GM12891 (cell line): ENCODE measurements around the gene RALGDS.

Source experiments
- PAX5 ChIP-seq: IDR thresholded peaks from 2 replicates; pipeline ENCODE4 v1.6.1; 2011; ENCODE audit warnings: low read length, moderate library complexity, mild to moderate bottlenecking; ENCODE audit not compliant: insufficient read depth, severe bottlenecking
- POLR2AphosphoS5 ChIP-seq: IDR thresholded peaks from 2 replicates; pipeline ENCODE4 v1.6.1; 2011; ENCODE audit warnings: low read depth, low read length, control low read depth

- no peak for TF ChIP-seq POLR2AphosphoS5
- TF ChIP-seq PAX5 = no peak
Measured at GRCh38 chr9:133107245-133107722, 13.8 kb downstream of the RALGDS start.
